Stimulated activated CD8-positive, alpha-beta memory T cell treated with anti-CD3 and anti-CD28 coated beads, Interleukin-7, amount 100 ng/mL, for 48 hours (primary cell): ENCODE results near the gene DPH3.

Experiments
- DNase-seq, 2 donors: peaks; one replicate each; pipeline ENCODE4 v3.0.0-alpha.2; 2020; ENCODE audit warnings: low read depth in 1 of 2; ENCODE audit errors: extremely low read depth in 1 of 2

The DPH3 gene

GRCh38 chr3:16257309-16257708 is 7.4 kb downstream of the DPH3 start:
- no peak for DNase-seq

- DNase-seq: no peak
Measured at GRCh38 chr3:16255726-16256125, 9.0 kb downstream of the DPH3 start.

GRCh38 chr3:16255326-16255725 is 9.4 kb downstream of the DPH3 start:
- no peak for DNase-seq

- no peak for DNase-seq
Measured at GRCh38 chr3:16254916-16255315, 9.8 kb downstream of the DPH3 start.

GRCh38 chr3:16253601-16254000 is 11.1 kb downstream of the DPH3 start:
- DNase-seq: no peak

- no peak for DNase-seq
Measured at GRCh38 chr3:16252988-16253387, 11.8 kb downstream of the DPH3 start.

GRCh38 chr3:16252243-16252978 is 12.3 kb downstream of the DPH3 start:
- no peak for DNase-seq

GRCh38 chr3:16251316-16252085 is 13.2 kb downstream of the DPH3 start:
- no peak for DNase-seq

- DNase-seq: no peak
Measured at GRCh38 chr3:16249886-16250285, 14.9 kb downstream of the DPH3 start.

GRCh38 chr3:16249336-16249735 is 15.4 kb downstream of the DPH3 start:
- DNase-seq: no peak

- no peak for DNase-seq
Measured at GRCh38 chr3:16248556-16248955, 16.2 kb downstream of the DPH3 start.

GRCh38 chr3:16247282-16248061 is 17.3 kb downstream of the DPH3 start:
- DNase-seq: peak; percentile 39 to 61

- DNase-seq: no peak
Measured at GRCh38 chr3:16245609-16246008, 19.1 kb downstream of the DPH3 start.

GRCh38 chr3:16243706-16244490 is 20.8 kb downstream of the DPH3 start:
- no peak for DNase-seq

- no peak for DNase-seq
Measured at GRCh38 chr3:16242177-16242576, 22.6 kb downstream of the DPH3 start.

- DNase-seq: no peak
Measured at GRCh38 chr3:16241225-16241624, 23.5 kb downstream of the DPH3 start.

- DNase-seq: no peak
Measured at GRCh38 chr3:16240229-16241023, 24.3 kb downstream of the DPH3 start.

- DNase-seq: no peak
Measured at GRCh38 chr3:16239780-16240179, 25.0 kb downstream of the DPH3 start.

GRCh38 chr3:16239086-16239770 is 25.5 kb downstream of the DPH3 start:
- DNase-seq: no peak
